SK-N-SH (cell line): ENCODE measurements around the gene KIF1C. TPM values are rescaled to one million over a fixed set of nuclear protein-coding genes. Genes with fewer than 3 reads are reported as not detected.

Source experiments
- CTCF ChIA-PET: fragments of 300-600, 350-600 bp; formaldehyde crosslinking; extraction: SDS; loops from one replicate; lab custom pipeline; 2021; lab: Yijun Ruan, JAX
- POLR2A ChIA-PET: fragments of 350-600 bp; sonication (Branson Sonifier 250); formaldehyde crosslinking; extraction: SDS; loops from one replicate; lab custom pipeline; 2020; ENCODE audit warnings: antibody characterized with exemption, inconsistent platforms; lab: Yijun Ruan, JAX
- DNase-seq: peaks from one replicate; pipeline ENCODE4 v3.0.0; 2012
- H2AFZ ChIP-seq: fragments of 200-600 bp; sonication (generic); 2 replicates; pipeline ENCODE4 v1.8.1; 2016; ENCODE audit warnings: antibody characterized with exemption, mild to moderate bottlenecking, low read depth
- H3F3A ChIP-seq: fragments of 200-600 bp; sonication (generic); replicated peaks from 2 replicates; pipeline ENCODE3; 2016; ENCODE audit warnings: antibody characterized with exemption, mild to moderate bottlenecking; ENCODE audit not compliant: insufficient read depth
- H3K27ac ChIP-seq, 2 experiments: fragments of 200-500 bp in 1 of 2; fragments of 200-600 bp in 1 of 2; sonication (Bioruptor generic) in 1 of 2; sonication (generic), shearing (Covaris generic) in 1 of 2; 2 replicates each; pipeline versions ENCODE4 v1.5.1 to v1.6.1; 2014 to 2016; ENCODE audit warnings: low read depth in 2 of 2, inconsistent platforms in 1 of 2, low read length in 1 of 2, mild to moderate bottlenecking in 1 of 2, mixed read lengths in 1 of 2
- H3K27me3 ChIP-seq: fragments of 200-600 bp; sonication (generic), shearing (Covaris generic); 2 replicates; pipeline ENCODE4 v1.6.1; 2016; ENCODE audit warnings: mixed run types; ENCODE audit not compliant: insufficient read depth
- H3K36me3 ChIP-seq, 2 experiments: fragments of 200-500 bp in 1 of 2; fragments of 200-600 bp in 1 of 2; sonication (Bioruptor generic) in 1 of 2; sonication (generic) in 1 of 2; replicated peaks in 1 of 2; 2 replicates each; pipeline versions ENCODE3 to v1.5.1; 2014 to 2016; ENCODE audit warnings: low read length in 1 of 2, mild to moderate bottlenecking in 1 of 2; ENCODE audit not compliant: insufficient read depth in 2 of 2, control insufficient read depth in 1 of 2
- H3K4me1 ChIP-seq, 2 experiments: fragments of 200-500 bp in 1 of 2; fragments of 200-600 bp in 1 of 2; sonication (Bioruptor generic) in 1 of 2; sonication (generic), shearing (Covaris generic) in 1 of 2; 2 replicates each; pipeline versions ENCODE4 v1.5.1 to v1.6.1; 2014 to 2016; ENCODE audit warnings: low read depth in 1 of 2, low read length in 1 of 2, mixed run types in 1 of 2; ENCODE audit not compliant: insufficient read depth in 2 of 2, control insufficient read depth in 1 of 2
- H3K4me2 ChIP-seq: fragments of 200-600 bp; sonication (generic), shearing (Covaris generic); 2 replicates; pipeline ENCODE4 v1.6.1; 2017; ENCODE audit warnings: mixed run types
- H3K4me3 ChIP-seq, 2 experiments: fragments of 200-500 bp in 1 of 2; fragments of 200-600 bp in 1 of 2; sonication (Bioruptor generic) in 1 of 2; sonication (generic), shearing (Covaris generic) in 1 of 2; 2 replicates each; pipeline versions ENCODE4 v1.5.1 to v1.8.1; 2014 to 2016; ENCODE audit warnings: low read depth in 2 of 2, inconsistent platforms in 1 of 2, low read length in 1 of 2, mild to moderate bottlenecking in 1 of 2, mixed read lengths in 1 of 2, moderate library complexity in 1 of 2
- H3K79me2 ChIP-seq: fragments of 200-600 bp; sonication (generic); 2 replicates; pipeline ENCODE4 v1.8.1; 2017; ENCODE audit warnings: mild to moderate bottlenecking; ENCODE audit not compliant: insufficient read depth
- H3K9ac ChIP-seq: fragments of 200-600 bp; sonication (generic); 2 replicates; pipeline ENCODE4 v1.6.1; 2017; ENCODE audit warnings: mixed run types
- H3K9me2 ChIP-seq: fragments of 200-600 bp; sonication (generic); 2 replicates; pipeline ENCODE4 v1.6.1; 2017; ENCODE audit warnings: mixed run types
- H3K9me3 ChIP-seq: fragments of 200-600 bp; sonication (generic); 2 replicates; pipeline ENCODE4 v1.6.1; 2017; ENCODE audit warnings: mixed run types, mild to moderate bottlenecking, moderate library complexity
- H4K20me1 ChIP-seq: fragments of 200-600 bp; sonication (generic); 2 replicates; pipeline ENCODE4 v1.6.1; 2017; ENCODE audit warnings: mild to moderate bottlenecking, mixed run types; ENCODE audit not compliant: insufficient read depth
- ELF1 ChIP-seq: IDR thresholded peaks from 2 replicates; pipeline ENCODE4 v1.4.0; 2012
- MXI1 ChIP-seq: IDR thresholded peaks from 2 replicates; pipeline ENCODE4 v1.6.1; 2012; ENCODE audit warnings: mild to moderate bottlenecking, low read depth, low read length, improper control_type of control experiment
- NFIC ChIP-seq: IDR thresholded peaks from 2 replicates; pipeline ENCODE4 v1.4.0; 2012; ENCODE audit warnings: borderline replicate concordance
- POLR2AphosphoS5 ChIP-seq: IDR thresholded peaks from 2 replicates; pipeline ENCODE4 v1.6.1; 2012; ENCODE audit warnings: low read depth, low read length
- RCOR1 ChIP-seq: fragments of 150-350 bp; IDR thresholded peaks from 2 replicates; pipeline ENCODE4 v1.6.1; 2017; ENCODE audit warnings: antibody characterized with exemption, low read length
- REST ChIP-seq: IDR thresholded peaks from 2 replicates; pipeline ENCODE4 v1.6.1; 2012; ENCODE audit warnings: mild to moderate bottlenecking, low read depth, low read length, moderate library complexity
- RXRA ChIP-seq: IDR thresholded peaks from 2 replicates; pipeline ENCODE4 v1.4.0; 2012; ENCODE audit warnings: low read depth, mild to moderate bottlenecking, borderline replicate concordance
- SIN3A ChIP-seq: IDR thresholded peaks from 2 replicates; pipeline ENCODE4 v1.6.1; 2012; ENCODE audit warnings: low read depth, mild to moderate bottlenecking, low read length, moderate library complexity, borderline replicate concordance
- TAF1 ChIP-seq: IDR thresholded peaks from 2 replicates; pipeline ENCODE4 v1.6.1; 2012; ENCODE audit warnings: low read depth, mild to moderate bottlenecking, low read length, moderate library complexity, borderline replicate concordance
- TCF12 ChIP-seq: IDR thresholded peaks from 2 replicates; pipeline ENCODE4 v1.4.0; 2012
- USF1 ChIP-seq: IDR thresholded peaks from 2 replicates; pipeline ENCODE4 v1.4.0; 2012; ENCODE audit warnings: low read depth, borderline replicate concordance
- YY1 ChIP-seq: IDR thresholded peaks from 2 replicates; pipeline ENCODE4 v1.4.0; 2012; ENCODE audit warnings: low read depth, mild to moderate bottlenecking
- WGBS: methylation state at CpG from one replicate; pipeline ENCODE4 v1.1.6; 2017; ENCODE audit warnings: low lambda C conversion rate; 5-methylcytosine and 5-hydroxymethylcytosine counted together
- polyA plus RNA-seq, 3 experiments: library from polyadenylated mRNA; depleted of rRNA; stranded (reverse); fragments of >200 nt; gene quantifications; 2 replicates each; pipeline ENCODE4 v1.2.3, GENCODE V29; 2012
- TF ChIP-seq, protein P1 (sequence below): IDR thresholded peaks from 2 replicates; pipeline ENCODE4 v1.4.0; 2012; ENCODE audit warnings: low read depth

Gene KIF1C
- polyA plus RNA-seq, 1 of the 3 experiments (the other 2 are of a cell fraction) = 58.2 TPM

- WGBS = 31% methylated on average over 23 of the region's 23 CpGs
- peak overlapping the region; percentile 93 to 96 for H3K27ac ChIP-seq
- H3K4me3 ChIP-seq = peak overlapping the region; percentile 59 to 72
- no peaks in the 10 kb centered on the region for H3K27me3 ChIP-seq
- no peaks in the 10 kb centered on the region for H4K20me1 ChIP-seq
- H3K9ac ChIP-seq = peak overlapping the region; percentile 77
- TF ChIP-seq TAF1 (no peak), YY1 (no peak), RCOR1 (no peak), USF1 (0 out of 2 replicates have a peak, but pooled peaks have one; percentile 32), SIN3A (0 out of 2 replicates have a peak, but pooled peaks have one; percentile 10), POLR2AphosphoS5 (no peak)
- TF ChIP-seq, protein P1, sequence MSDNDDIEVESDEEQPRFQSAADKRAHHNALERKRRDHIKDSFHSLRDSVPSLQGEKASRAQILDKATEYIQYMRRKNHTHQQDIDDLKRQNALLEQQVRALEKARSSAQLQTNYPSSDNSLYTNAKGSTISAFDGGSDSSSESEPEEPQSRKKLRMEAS = no peak
- peaks cover 11 to 18% of the 10 kb centered on the region in 2 experiments for H3K36me3 ChIP-seq
- H3F3A ChIP-seq = peaks cover 23% of the 10 kb centered on the region
- POLR2A ChIA-PET = interaction anchor here (1.5 to 4.2 kb wide), 4 partner anchors 16 to 29 kb away, joined by 3 to 56 read pairs (median 34); partner anchors contain the start of genes ENO3, INCA1, KIF1C and PFN1
- no peak overlapping the region for H2AFZ ChIP-seq
- peak overlapping the region; percentile 97 for H3K4me2 ChIP-seq
- DNase-seq = peak; percentile 62
- no peaks in the 10 kb centered on the region for H3K9me2 ChIP-seq
- no peaks in the 10 kb centered on the region for H3K9me3 ChIP-seq
- peaks cover 48% of the 10 kb centered on the region for H3K79me2 ChIP-seq
- CTCF ChIA-PET = interaction anchor here (0.8 to 6.6 kb wide), 9 partner anchors 11 to 94 kb away, joined by 3 to 52 read pairs (median 4); partner anchors contain the start of genes CAMTA2, CHRNE, ENO3 and SLC25A11
- peaks cover 16 to 24% of the 10 kb centered on the region in 2 experiments; a peak in 3 of 4 replicates for H3K4me1 ChIP-seq
These were observed 29.2 kb upstream of the KIF1C start for GRCh38 chr17:4968486-4969046.

DNA sequence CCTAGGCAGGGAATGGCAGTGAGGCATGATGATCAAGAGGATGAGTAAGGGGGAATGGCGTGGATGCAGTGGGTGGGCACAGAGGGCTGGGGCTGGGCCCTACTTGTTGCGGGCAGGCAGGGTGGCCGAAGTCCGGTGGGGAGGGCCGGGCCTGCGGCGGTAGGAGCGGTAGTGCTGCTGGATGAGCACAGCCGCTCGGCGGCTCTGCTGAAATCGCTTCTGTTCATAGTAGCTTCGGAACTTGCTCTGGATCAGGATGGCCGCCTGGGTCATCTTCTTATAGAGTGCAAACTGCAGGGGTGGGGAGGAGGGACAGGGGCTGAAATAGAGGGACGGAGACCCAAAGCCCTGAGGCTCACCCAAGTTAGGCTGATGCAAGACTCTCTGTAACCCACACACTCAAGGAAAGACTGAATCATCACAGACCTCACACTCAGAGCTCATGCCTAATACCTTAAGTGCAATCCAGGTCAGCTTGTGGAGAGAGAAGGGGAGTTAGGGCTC lies 28.7 kb upstream of the KIF1C start:
- peak overlapping the region; percentile 77 for H3K9ac ChIP-seq
- TF ChIP-seq NFIC = no peak
- TF ChIP-seq TCF12 = no peak
- TF ChIP-seq ELF1 = no peak
- no peak for TF ChIP-seq RXRA
- TF ChIP-seq SIN3A = no peak
- no peak for TF ChIP-seq REST
- no peak for TF ChIP-seq MXI1
- TF ChIP-seq, protein P1 = peak; percentile 49; the same call in 1 of the 2 replicates
- POLR2A ChIA-PET = interaction anchor here (0.6 to 4.2 kb wide), 5 partner anchors 16 to 60 kb away, joined by 3 to 56 read pairs (median 32); partner anchors contain the start of genes ENO3, INCA1, KIF1C and PFN1
- H3K9me3 ChIP-seq = no peaks in the 10 kb centered on the region
- peak overlapping the region; percentile 59 to 72 for H3K4me3 ChIP-seq
- no peak overlapping the region for H2AFZ ChIP-seq
- peak overlapping the region; percentile 97 for H3K4me2 ChIP-seq
- peak overlapping the region; percentile 93 to 96 for H3K27ac ChIP-seq
- peaks cover 17 to 18% of the 10 kb centered on the region in 2 experiments for H3K36me3 ChIP-seq
- H4K20me1 ChIP-seq = no peaks in the 10 kb centered on the region
- H3K9me2 ChIP-seq = no peaks in the 10 kb centered on the region
- H3K27me3 ChIP-seq = no peaks in the 10 kb centered on the region
- peaks cover 16 to 24% of the 10 kb centered on the region in 2 experiments; a peak in 3 of 4 replicates for H3K4me1 ChIP-seq
- WGBS = 33% methylated on average over 9 of the region's 15 CpGs
- DNase-seq = peak; percentile 48
- CTCF ChIA-PET = interaction anchor here (0.8 to 6.6 kb wide), 8 partner anchors 11 to 66 kb away, joined by 3 to 52 read pairs (median 4); partner anchors contain the start of genes CAMTA2, CHRNE, ENO3 and SLC25A11
- H3K79me2 ChIP-seq = peaks cover 45% of the 10 kb centered on the region
- peaks cover 21% of the 10 kb centered on the region for H3F3A ChIP-seq
